ENCODE results near the gene CACNA2D1.

- TF ChIP-seq, protein P1, sequence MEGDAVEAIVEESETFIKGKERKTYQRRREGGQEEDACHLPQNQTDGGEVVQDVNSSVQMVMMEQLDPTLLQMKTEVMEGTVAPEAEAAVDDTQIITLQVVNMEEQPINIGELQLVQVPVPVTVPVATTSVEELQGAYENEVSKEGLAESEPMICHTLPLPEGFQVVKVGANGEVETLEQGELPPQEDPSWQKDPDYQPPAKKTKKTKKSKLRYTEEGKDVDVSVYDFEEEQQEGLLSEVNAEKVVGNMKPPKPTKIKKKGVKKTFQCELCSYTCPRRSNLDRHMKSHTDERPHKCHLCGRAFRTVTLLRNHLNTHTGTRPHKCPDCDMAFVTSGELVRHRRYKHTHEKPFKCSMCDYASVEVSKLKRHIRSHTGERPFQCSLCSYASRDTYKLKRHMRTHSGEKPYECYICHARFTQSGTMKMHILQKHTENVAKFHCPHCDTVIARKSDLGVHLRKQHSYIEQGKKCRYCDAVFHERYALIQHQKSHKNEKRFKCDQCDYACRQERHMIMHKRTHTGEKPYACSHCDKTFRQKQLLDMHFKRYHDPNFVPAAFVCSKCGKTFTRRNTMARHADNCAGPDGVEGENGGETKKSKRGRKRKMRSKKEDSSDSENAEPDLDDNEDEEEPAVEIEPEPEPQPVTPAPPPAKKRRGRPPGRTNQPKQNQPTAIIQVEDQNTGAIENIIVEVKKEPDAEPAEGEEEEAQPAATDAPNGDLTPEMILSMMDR (IDR thresholded peaks at IDR 0.05) = no peak
- TF ChIP-seq POLR2AphosphoS5 (IDR thresholded peaks at IDR 0.05; ENCODE audit: low read depth, low read length) = no peak
Observed at GRCh38 chr7:82414389-82414788, 29.2 kb downstream of the CACNA2D1 start.
